ENCODE measurements around the gene METTL17.

Gene METTL17

DNA sequence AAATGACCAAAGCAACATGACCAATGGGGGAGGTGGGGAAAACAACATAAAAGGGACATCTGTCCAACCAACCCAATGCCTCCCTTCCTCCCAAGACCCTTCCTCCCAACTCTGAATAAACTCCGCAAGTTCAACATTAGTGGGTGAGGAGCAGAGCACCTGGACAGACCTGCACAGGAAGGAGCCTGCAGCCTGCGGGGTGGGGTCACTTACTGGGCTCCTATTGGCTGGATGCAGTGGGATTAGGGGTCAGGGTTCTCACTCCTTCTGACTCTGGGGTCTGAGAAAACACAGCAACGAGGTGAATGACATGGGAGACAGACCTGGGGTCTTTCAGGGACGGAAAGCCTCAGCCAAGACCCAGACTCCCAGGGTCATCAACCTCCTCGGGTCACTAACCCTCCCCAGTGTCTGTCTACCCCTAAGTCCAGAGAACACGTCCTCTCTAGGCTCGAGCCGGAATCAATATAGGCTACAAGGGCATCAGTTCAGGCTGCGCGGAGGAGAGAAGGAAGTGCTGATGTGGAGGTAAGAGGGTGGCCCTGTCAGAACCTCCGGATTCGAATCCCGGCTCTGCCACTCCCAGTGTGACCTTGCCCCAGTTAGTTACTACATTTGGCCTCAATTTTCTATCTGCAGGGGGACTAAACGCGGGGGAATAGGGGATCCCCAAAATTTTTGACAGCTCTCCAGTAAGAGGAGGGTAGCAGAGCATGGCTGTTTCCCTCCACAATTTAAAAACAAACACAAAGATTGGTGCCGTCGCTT lies 34.2 kb downstream of the METTL17 start:
- H3K79me2 ChIP-seq (ENCODE audit: control insufficient read depth, insufficient read depth, low read length, unreplicated experiment), result no peaks in the 10 kb centered on the region
- no peaks in the 10 kb centered on the region for H3K36me3 ChIP-seq (ENCODE audit: insufficient read depth, low read length)
- peaks cover 79% of the 10 kb centered on the region for H3K27me3 ChIP-seq (ENCODE audit: insufficient read depth, low read length)
- no peaks in the 10 kb centered on the region for H3K4me1 ChIP-seq (ENCODE audit: control insufficient read depth, insufficient read depth, low read length, unreplicated experiment)
- H2AFZ ChIP-seq (ENCODE audit: low read length, unreplicated experiment), result no peak overlapping the region
- H3K4me3 ChIP-seq (ENCODE audit: low read depth, low read length), result peak overlapping the region; percentile 75
- H3K27ac ChIP-seq (ENCODE audit: low read depth, low read length), result no peak overlapping the region

GRCh38 chr14:21024585-21025370 lies 35.0 kb downstream of the METTL17 start, which contains the start of gene NDRG2:
Gene NDRG2, minus strand, starts transcription at chr14:21025061. Its CDS starts 1,746 bp downstream, at chr14:21023315.
- peak within 1 kb of the TSS; percentile 75 for H3K4me3 ChIP-seq (ENCODE audit: low read depth, low read length)
- H3K27ac ChIP-seq (ENCODE audit: low read depth, low read length), result no peak within 1 kb of the TSS

GRCh38 chr14:21025371-21026273 lies 35.8 kb downstream of the METTL17 start:
- no peak overlapping the region for H3K27ac ChIP-seq (ENCODE audit: low read depth, low read length)
- peak overlapping the region; percentile 95 for H2AFZ ChIP-seq (ENCODE audit: low read length, unreplicated experiment)
- no peaks in the 10 kb centered on the region for H3K36me3 ChIP-seq (ENCODE audit: insufficient read depth, low read length)
- H3K79me2 ChIP-seq (ENCODE audit: control insufficient read depth, insufficient read depth, low read length, unreplicated experiment), result no peaks in the 10 kb centered on the region
- peaks cover 83% of the 10 kb centered on the region for H3K27me3 ChIP-seq (ENCODE audit: insufficient read depth, low read length)
- H3K4me1 ChIP-seq (ENCODE audit: control insufficient read depth, insufficient read depth, low read length, unreplicated experiment), result no peaks in the 10 kb centered on the region
- H3K4me3 ChIP-seq (ENCODE audit: low read depth, low read length), result peak overlapping the region; percentile 75

More at GRCh38 chr14:21024585-21025370, 35.0 kb downstream of the METTL17 start, which contains the start of gene NDRG2:
- no peaks in the 10 kb centered on the region for H3K4me1 ChIP-seq (ENCODE audit: control insufficient read depth, insufficient read depth, low read length, unreplicated experiment)
- peaks cover 80% of the 10 kb centered on the region for H3K27me3 ChIP-seq (ENCODE audit: insufficient read depth, low read length)
- H2AFZ ChIP-seq (ENCODE audit: low read length, unreplicated experiment), result peak within 1 kb of the TSS; percentile 95
- no peaks in the 10 kb centered on the region for H3K36me3 ChIP-seq (ENCODE audit: insufficient read depth, low read length)
- no peaks in the 10 kb centered on the region for H3K79me2 ChIP-seq (ENCODE audit: control insufficient read depth, insufficient read depth, low read length, unreplicated experiment)

DNA sequence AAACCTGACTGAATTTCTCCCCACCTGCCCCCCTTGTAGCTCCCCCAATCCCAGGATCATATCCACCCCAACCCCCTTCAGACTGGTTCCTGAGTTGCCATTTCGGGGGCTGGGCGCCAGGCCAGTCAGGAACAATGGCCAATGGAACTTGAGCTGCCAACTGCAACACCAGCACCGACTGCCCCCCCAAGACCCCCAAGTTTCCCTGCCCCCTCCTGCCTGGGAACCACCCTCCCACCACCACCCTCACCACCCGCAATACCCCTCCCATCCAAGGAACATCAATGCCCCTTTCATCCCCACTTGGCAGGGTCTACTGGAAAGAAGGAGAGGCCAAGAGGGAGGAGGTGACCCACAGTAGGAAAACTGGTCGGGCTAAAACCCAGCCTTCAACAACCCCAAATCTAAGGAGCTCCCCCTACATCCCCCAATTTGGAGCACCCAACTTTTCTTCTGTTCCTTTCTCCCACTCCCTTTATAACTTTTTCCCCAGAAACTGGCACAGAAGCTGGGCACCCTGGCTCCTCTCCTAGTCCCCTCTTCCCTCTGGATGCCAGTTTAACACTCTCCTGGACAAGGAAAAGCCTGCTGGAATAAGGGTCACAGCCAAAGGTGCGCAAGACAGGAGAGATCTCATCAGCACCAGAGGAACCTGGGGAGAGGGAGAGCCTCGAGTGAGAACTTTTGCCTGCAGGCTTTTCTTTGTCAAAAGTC lies 36.7 kb downstream of the METTL17 start:
- Histone ChIP-seq H3K79me2 (ENCODE audit: control insufficient read depth, insufficient read depth, low read length, unreplicated experiment) (no peaks in the 10 kb centered on the region), H3K36me3 (ENCODE audit: insufficient read depth, low read length) (no peaks in the 10 kb centered on the region), H3K4me1 (ENCODE audit: control insufficient read depth, insufficient read depth, low read length, unreplicated experiment) (no peaks in the 10 kb centered on the region), H3K4me3 (ENCODE audit: low read depth, low read length) (no peak overlapping the region), H3K27ac (ENCODE audit: low read depth, low read length) (no peak overlapping the region), H2AFZ (ENCODE audit: low read length, unreplicated experiment) (no peak overlapping the region), H3K27me3 (ENCODE audit: insufficient read depth, low read length) (peaks cover 83% of the 10 kb centered on the region)

- no peak overlapping the region for H3K4me3 ChIP-seq (ENCODE audit: low read depth, low read length)
- H3K36me3 ChIP-seq (ENCODE audit: insufficient read depth, low read length), result no peaks in the 10 kb centered on the region
- H2AFZ ChIP-seq (ENCODE audit: low read length, unreplicated experiment), result no peak overlapping the region
- no peaks in the 10 kb centered on the region for H3K79me2 ChIP-seq (ENCODE audit: control insufficient read depth, insufficient read depth, low read length, unreplicated experiment)
- no peak overlapping the region for H3K27ac ChIP-seq (ENCODE audit: low read depth, low read length)
- no peaks in the 10 kb centered on the region for H3K4me1 ChIP-seq (ENCODE audit: control insufficient read depth, insufficient read depth, low read length, unreplicated experiment)
- H3K27me3 ChIP-seq (ENCODE audit: insufficient read depth, low read length), result peaks cover 83% of the 10 kb centered on the region
Observed at GRCh38 chr14:21026988-21027315, 37.2 kb downstream of the METTL17 start.

DNA sequence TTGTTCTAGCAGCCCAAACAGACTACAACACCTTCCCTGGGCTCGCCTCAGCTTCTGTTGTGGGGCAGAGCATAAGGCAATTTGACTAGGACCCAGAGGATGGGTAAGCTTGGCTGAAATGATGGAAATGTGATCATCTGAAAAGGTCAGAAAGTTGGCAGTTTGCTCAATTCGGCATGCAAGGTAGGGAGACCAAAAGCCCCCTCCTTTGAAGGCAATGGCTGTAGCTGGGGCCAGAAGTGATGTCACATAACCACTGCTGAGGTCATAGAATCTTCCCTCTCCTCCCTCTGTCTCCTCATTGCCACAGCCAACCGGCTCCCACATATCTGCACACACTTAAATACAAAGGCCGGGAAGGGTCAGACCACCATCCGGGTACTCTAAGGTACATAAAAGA lies 40.1 kb downstream of the METTL17 start, which contains the start of gene TPPP2:
Gene TPPP2 (plus strand): TSS at position 301 of the 400 bp plus-strand sequence. CDS start 365 bp downstream, outside the sequence.
- Histone ChIP-seq H3K79me2 (ENCODE audit: control insufficient read depth, insufficient read depth, low read length, unreplicated experiment) (no peaks in the 10 kb centered on the region), H3K4me1 (ENCODE audit: control insufficient read depth, insufficient read depth, low read length, unreplicated experiment) (no peaks in the 10 kb centered on the region), H3K4me3 (ENCODE audit: low read depth, low read length) (no peak within 1 kb of the TSS), H2AFZ (ENCODE audit: low read length, unreplicated experiment) (no peak within 1 kb of the TSS), H3K36me3 (ENCODE audit: insufficient read depth, low read length) (no peaks in the 10 kb centered on the region), H3K27me3 (ENCODE audit: insufficient read depth, low read length) (peaks cover 84% of the 10 kb centered on the region), H3K27ac (ENCODE audit: low read depth, low read length) (no peak within 1 kb of the TSS)

GRCh38 chr14:21030531-21030930 lies 40.8 kb downstream of the METTL17 start:
- no peak overlapping the region for H2AFZ ChIP-seq (ENCODE audit: low read length, unreplicated experiment)
- no peaks in the 10 kb centered on the region for H3K4me1 ChIP-seq (ENCODE audit: control insufficient read depth, insufficient read depth, low read length, unreplicated experiment)
- H3K27ac ChIP-seq (ENCODE audit: low read depth, low read length), result no peak overlapping the region
- H3K79me2 ChIP-seq (ENCODE audit: control insufficient read depth, insufficient read depth, low read length, unreplicated experiment), result no peaks in the 10 kb centered on the region
- H3K27me3 ChIP-seq (ENCODE audit: insufficient read depth, low read length), result peaks cover 85% of the 10 kb centered on the region
- H3K4me3 ChIP-seq (ENCODE audit: low read depth, low read length), result no peak overlapping the region
- no peaks in the 10 kb centered on the region for H3K36me3 ChIP-seq (ENCODE audit: insufficient read depth, low read length)

DNA sequence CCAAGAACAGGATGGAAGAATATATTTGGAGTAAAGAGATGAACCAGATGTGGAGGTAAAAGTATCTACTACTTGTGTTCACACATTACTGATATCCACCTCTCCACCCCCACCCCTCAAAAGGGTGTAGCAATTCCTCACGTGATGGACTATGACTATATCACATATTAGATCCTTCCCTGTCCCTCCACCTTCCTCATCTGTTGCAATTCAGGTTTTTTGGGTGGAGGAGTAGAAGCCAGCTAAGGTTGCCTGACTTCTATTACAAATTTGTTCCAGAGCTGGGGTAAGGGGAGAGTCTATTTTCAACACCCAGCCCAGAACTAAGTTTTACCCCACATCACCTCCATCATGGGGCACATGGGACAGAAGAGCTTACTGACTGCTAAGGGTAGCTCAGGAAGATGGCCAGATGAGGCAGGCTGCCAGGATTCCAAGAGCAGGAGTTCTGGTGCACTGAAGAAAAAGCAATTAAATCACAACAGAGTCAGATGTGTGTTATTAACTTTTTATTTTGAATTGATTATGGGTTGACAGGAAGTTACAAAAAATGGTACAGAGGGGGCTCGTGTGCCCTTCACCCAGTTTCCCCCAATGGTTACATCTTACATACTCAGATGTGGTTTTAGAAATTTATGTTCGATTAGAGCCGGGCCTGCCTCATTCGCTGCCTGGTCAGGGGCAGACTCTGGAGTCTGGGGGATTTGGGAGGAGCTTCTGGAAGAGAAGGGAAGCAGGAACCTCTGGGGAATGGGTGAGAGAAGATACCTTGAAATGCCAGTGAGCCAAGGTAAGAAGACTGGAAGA lies 42.7 kb downstream of the METTL17 start:
- H3K27ac ChIP-seq (ENCODE audit: low read depth, low read length), result no peak overlapping the region
- no peak overlapping the region for H3K4me3 ChIP-seq (ENCODE audit: low read depth, low read length)
- H3K27me3 ChIP-seq (ENCODE audit: insufficient read depth, low read length), result peaks cover 83% of the 10 kb centered on the region
- H3K36me3 ChIP-seq (ENCODE audit: insufficient read depth, low read length), result no peaks in the 10 kb centered on the region
- H2AFZ ChIP-seq (ENCODE audit: low read length, unreplicated experiment), result no peak overlapping the region
- H3K4me1 ChIP-seq (ENCODE audit: control insufficient read depth, insufficient read depth, low read length, unreplicated experiment), result no peaks in the 10 kb centered on the region
- no peaks in the 10 kb centered on the region for H3K79me2 ChIP-seq (ENCODE audit: control insufficient read depth, insufficient read depth, low read length, unreplicated experiment)

DNA sequence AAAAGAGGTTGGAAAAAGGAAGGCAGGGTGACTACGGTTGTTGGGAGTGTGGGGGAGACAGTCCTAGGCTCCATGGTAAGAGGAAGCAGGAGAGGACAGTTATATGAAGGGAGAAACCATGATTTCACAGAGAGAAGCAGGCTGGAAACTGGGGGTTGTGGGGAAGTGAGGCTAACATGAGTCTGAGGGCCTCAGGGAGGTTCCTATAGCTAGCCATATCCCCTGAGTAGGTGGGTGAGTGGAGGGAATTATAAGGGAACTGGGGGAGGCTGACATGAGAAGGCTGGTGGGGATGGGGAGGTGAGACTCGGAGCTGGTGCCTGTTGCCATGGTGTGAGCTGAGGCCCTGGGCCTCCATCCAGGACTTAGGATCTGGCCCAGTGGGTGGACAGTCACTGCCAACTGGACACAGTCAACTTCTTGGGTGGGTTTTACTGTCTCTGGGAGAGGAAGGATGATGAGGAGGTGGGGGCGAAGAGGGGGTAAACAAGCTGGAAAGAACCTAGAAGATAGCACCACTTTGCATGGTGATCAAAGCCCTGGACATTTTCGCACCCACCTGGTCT lies 43.4 kb downstream of the METTL17 start:
- peaks cover 83% of the 10 kb centered on the region for H3K27me3 ChIP-seq (ENCODE audit: insufficient read depth, low read length)
- no peak overlapping the region for H2AFZ ChIP-seq (ENCODE audit: low read length, unreplicated experiment)
- H3K4me3 ChIP-seq (ENCODE audit: low read depth, low read length), result no peak overlapping the region
- H3K4me1 ChIP-seq (ENCODE audit: control insufficient read depth, insufficient read depth, low read length, unreplicated experiment), result no peaks in the 10 kb centered on the region
- no peak overlapping the region for H3K27ac ChIP-seq (ENCODE audit: low read depth, low read length)
- H3K36me3 ChIP-seq (ENCODE audit: insufficient read depth, low read length), result no peaks in the 10 kb centered on the region
- H3K79me2 ChIP-seq (ENCODE audit: control insufficient read depth, insufficient read depth, low read length, unreplicated experiment), result no peaks in the 10 kb centered on the region

Data from ACC112 (cell line).